GM21529 (cell line): ENCODE results near the gene C1S.
"Not testable (repeated sequence)": the region's sequence is repeated elsewhere in the genome, so short reads cannot be mapped to it uniquely, and the experiment has no call there.

ENCODE experiments used
- ATAC-seq: cut with Tn5 transposase; IDR thresholded peaks from one replicate; pipeline ENCODE4 v1.9.1; 2021; ENCODE audit not compliant: unreplicated experiment

The C1S gene

GRCh38 chr12:7046383-7047105 is 14.0 kb upstream of the C1S start:
- ATAC-seq = no peak

- ATAC-seq = no peak
Observed at GRCh38 chr12:7047306-7047705, 13.2 kb upstream of the C1S start.

DNA sequence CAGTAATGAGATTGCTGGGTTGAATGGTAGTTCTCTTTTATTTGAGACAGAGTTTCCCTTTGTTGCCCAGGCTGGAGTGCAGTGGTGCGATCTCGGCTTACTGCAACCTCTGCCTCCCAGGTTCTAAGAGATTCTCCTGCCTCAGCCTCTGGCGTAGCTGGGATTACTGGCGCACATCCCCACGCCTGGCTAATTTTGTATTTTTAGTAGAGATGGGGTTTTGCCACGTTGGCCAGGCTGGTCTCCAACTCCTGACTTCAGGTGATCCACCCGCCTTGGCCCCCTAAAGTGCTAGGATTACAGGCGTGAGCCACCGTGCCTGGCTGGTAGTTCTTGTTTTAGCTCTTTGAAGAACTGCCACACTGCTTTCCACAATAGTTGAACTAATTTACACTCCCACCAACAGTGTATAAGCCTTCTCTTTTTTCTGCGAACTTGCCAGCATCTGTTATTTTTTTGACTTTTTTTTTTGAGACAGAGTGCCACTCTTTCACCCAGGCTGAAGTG is 11.0 kb upstream of the C1S start:
- not testable (repeated sequence) for ATAC-seq

DNA sequence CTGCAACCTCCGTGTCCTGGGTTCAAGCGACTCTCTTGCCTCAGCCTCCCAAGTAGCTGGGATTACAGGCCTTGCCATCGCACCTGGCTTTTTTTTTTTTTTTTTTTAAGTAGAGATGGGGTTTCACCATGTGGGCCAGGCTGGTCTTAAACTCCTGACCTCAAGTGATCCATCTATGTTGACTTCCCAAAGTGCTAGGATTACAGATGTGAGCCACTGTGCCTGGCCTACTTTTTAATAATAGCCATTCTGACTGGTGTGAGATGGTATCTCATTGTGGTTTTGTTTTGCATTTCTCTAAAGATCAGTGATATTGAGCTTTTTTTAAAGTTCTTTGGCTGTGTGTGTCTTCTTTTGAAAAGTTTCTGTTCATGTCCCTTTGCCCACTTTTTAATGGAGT is 10.5 kb upstream of the C1S start:
- not testable (repeated sequence) for ATAC-seq

GRCh38 chr12:7054925-7055324 is 5.6 kb upstream of the C1S start:
- no peak for ATAC-seq

DNA sequence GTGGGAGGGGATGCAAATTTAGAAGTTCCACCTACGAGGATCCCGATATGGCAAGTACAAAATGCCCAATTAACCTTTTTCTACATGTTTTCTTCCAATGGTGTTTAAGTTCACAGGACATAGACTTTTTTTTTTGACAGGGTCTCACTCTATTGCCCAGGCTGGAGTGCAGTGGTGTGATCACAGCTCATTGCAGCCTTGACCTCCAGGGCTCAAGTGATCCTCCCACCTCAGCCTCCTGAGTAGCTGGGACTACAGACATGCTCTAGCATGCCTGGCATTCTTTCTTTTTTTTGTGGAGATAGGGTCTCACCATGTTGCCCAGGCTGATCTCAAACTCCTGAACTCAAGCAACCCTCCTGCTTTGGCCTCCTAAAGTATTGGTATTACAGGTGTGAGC is 4.8 kb upstream of the C1S start:
- not testable (repeated sequence) for ATAC-seq

- no peak for ATAC-seq
Observed at GRCh38 chr12:7058163-7058845, 2.2 kb upstream of the C1S start.

- ATAC-seq = no peak
Observed at GRCh38 chr12:7058850-7059395, 1.6 kb upstream of the C1S start.

DNA sequence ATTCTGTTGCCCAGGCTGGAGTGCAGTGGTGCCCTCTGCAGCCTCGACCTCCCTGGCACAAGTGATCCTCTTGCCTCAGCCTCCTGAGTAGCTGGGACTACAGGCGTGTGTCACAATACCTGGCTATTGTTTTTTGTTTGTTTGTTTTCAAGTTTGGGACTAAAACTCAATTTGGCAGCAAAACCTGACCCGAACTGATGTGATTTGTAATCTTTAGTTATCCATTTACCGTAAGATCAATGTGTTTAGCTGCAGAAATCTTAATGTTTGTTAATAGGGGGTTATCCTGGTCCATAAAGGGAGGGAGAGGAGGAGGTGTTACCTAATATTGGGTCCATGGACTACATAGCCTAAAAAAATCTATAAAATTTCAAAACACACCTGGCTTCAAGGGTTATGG is 738 bp upstream of the C1S start:
- no peak for ATAC-seq

GRCh38 chr12:7061138-7061537 is 620 bp downstream of the C1S start:
- no peak for ATAC-seq

DNA sequence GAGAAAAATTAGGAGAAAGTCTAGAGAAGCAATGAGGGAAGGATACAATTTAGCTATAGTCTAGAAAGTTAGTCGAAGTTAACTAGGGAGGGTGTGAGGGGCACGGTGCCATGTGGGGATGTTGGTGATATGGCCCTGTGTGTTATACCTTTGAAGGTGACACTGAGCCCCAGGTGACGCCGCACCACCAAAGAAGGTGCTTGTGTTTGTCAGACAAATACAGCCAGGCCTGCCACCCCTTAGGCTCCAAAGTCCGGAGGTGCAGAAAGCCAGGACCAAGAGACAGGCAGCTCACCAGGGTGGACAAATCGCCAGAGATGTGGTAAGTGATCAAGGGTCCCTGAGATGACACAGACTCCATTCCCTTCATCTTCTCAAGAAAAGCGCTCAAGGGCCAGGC is 1.1 kb downstream of the C1S start:
- ATAC-seq = no peak

GRCh38 chr12:7064516-7064915 is 4.0 kb downstream of the C1S start:
- no peak for ATAC-seq

- no peak for ATAC-seq
Observed at GRCh38 chr12:7065073-7065623, 4.6 kb downstream of the C1S start.

- no peak for ATAC-seq
Observed at GRCh38 chr12:7066596-7066995, 6.1 kb downstream of the C1S start.

- no peak for ATAC-seq
Observed at GRCh38 chr12:7067096-7067495, 6.6 kb downstream of the C1S start.

DNA sequence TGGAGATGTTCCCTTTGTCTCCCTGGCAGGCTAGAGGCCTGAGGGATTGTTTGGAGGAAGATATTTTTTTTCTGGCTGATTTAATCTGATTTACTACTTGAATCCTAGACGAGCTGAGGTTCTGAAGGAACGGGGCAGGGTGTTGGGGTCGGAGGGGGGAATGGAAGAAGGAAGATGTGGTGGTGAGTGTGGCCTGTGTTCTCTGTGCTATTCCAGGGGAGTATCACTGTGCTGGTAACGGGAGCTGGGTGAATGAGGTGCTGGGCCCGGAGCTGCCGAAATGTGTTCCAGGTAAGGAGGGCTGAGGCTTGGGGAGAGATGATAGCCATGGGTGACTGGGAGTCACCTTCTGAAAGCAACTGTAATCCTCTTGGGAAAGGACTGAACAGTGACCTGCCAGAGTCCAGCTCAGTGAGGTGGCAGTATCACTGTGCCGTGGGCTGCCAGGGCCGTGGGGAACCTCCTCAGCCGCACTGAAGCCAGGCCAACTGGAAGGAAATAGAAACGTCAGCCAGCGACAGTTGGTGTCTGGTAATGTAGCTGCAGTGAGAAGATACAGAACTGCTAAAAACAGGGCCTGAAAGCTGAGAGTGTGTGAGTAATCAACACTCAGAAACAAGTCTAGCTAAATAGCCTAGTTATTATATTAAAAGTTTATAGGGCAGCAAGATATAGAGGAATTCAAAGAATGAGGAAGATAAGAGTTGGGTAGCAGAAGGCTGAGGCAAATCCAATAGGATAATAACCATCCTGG is 7.9 kb downstream of the C1S start:
- no peak for ATAC-seq

- no peak for ATAC-seq
Observed at GRCh38 chr12:7068994-7069346, 8.5 kb downstream of the C1S start.

DNA sequence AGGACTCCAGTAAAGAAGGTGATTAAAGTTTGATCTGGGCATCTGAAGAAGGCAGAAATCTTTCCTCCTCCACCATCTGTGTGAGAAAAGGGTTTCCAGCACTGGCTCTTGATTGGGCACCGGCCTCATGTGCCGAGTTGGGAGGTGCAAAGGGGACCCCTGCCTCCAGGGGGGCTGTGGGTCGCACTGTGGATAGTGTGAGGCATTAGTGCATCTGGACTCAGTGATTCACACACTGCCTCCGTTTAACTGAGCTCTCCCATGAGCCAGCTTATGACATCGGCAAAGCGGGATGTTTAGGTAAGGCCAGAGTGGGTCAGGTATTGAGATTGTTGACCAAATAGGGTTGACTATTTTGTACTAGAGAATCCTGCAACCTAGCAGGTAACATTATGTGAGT is 8.9 kb downstream of the C1S start:
- no peak for ATAC-seq

DNA sequence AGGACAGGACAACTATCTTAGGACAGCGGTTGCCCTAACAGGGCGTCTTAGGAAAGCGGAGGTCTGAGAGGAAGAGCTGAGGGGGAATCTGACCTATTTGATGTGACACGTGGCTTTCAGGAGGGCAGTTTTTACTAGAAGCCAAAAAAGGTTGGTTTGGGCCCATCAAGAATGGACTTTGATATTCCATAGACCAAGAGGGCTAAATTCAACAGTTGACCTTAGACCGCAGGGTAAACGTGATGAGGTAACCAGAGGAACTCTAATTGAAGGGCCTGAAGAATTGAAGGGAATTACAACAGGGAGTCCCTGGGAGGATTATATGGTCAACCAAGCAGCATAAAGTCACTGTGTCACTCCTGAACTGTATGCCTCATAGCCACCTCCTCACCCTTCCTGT is 11.5 kb downstream of the C1S start:
- ATAC-seq = no peak

DNA sequence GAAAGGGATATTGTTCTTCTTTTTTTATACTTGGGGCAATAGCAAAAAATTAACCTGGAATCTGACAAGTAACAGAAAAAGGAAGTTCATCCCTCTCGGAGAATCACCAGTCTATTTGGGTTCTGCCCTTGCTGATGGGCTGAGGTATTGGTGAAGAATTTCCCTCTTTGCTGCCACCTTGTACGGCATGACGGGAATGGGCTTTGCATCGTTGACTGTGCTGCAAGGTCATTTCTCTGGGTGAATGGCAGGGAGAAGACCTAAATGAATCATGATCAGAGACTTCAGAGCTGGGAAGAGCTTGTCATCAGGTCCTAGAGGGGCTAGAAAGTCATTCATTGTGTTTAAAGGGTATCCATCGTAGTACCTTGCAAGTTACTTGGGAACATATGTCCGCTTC is 12.0 kb downstream of the C1S start:
- ATAC-seq = no peak

DNA sequence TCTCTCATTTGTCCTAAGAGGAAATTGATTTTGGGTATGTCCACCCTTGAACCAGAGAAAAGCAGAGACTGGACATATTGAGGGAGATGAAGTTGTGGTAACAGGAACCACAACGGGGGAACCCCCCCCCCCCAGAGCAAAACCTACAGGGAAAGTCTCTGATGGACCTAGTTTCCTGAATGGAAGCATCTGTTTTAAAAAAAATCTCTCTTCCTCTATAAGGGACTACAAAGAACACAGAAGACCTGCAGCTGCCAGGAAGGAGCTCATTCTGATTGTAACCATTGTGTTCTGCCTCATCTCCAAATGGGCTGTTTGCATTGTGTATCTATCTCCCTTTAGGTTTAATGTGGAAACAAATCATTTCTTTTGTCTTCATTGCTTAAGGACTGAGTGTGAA is 13.4 kb downstream of the C1S start:
- no peak for ATAC-seq
